ENCODE results near the gene CHCHD6. TPM values are rescaled to one million over a fixed set of nuclear protein-coding genes. Genes with fewer than 3 reads are reported as not detected.

The CHCHD6 gene
- total RNA-seq, 1 donor from 2014 or later, result 6.7 TPM

- no peak for DNase-seq (ENCODE audit: low read depth in 2 of 2)
Observed at GRCh38 chr3:126859415-126860246, 155.6 kb downstream of the CHCHD6 start.

- DNase-seq (ENCODE audit: low read depth in 2 of 2), result no peak
Observed at GRCh38 chr3:126865736-126866135, 161.7 kb downstream of the CHCHD6 start.

- no peak for DNase-seq (ENCODE audit: low read depth in 2 of 2)
Observed at GRCh38 chr3:126866175-126866759, 162.2 kb downstream of the CHCHD6 start.

GRCh38 chr3:126867190-126867862, 163.3 kb downstream of the CHCHD6 start:
- no peak for DNase-seq (ENCODE audit: low read depth in 2 of 2)

GRCh38 chr3:126867863-126868200, 163.8 kb downstream of the CHCHD6 start:
- DNase-seq (ENCODE audit: low read depth in 2 of 2), result no peak

GRCh38 chr3:126870608-126871210, 166.7 kb downstream of the CHCHD6 start:
- no peak for DNase-seq (ENCODE audit: low read depth in 2 of 2)

- DNase-seq (ENCODE audit: low read depth in 2 of 2), result no peak
Observed at GRCh38 chr3:126872701-126873342, 168.8 kb downstream of the CHCHD6 start.

- no peak for DNase-seq (ENCODE audit: low read depth in 2 of 2)
Observed at GRCh38 chr3:126873416-126873815, 169.4 kb downstream of the CHCHD6 start.

- DNase-seq (ENCODE audit: low read depth in 2 of 2), result no peak
Observed at GRCh38 chr3:126878664-126879063, 174.6 kb downstream of the CHCHD6 start.

GRCh38 chr3:126880901-126881300, 176.9 kb downstream of the CHCHD6 start:
- no peak for DNase-seq (ENCODE audit: low read depth in 2 of 2)

- no peak for DNase-seq (ENCODE audit: low read depth in 2 of 2)
Observed at GRCh38 chr3:126881861-126882260, 177.8 kb downstream of the CHCHD6 start.

GRCh38 chr3:126883241-126883640, 179.2 kb downstream of the CHCHD6 start:
- no peak for DNase-seq (ENCODE audit: low read depth in 2 of 2)

- no peak for DNase-seq (ENCODE audit: low read depth in 2 of 2)
Observed at GRCh38 chr3:126885425-126885824, 181.4 kb downstream of the CHCHD6 start.

GRCh38 chr3:126886217-126886616, 182.2 kb downstream of the CHCHD6 start:
- DNase-seq (ENCODE audit: low read depth in 2 of 2), result peak; percentile 26 to 89

- no peak for DNase-seq (ENCODE audit: low read depth in 2 of 2)
Observed at GRCh38 chr3:126887686-126888085, 183.6 kb downstream of the CHCHD6 start.

GRCh38 chr3:126888186-126888760, 184.2 kb downstream of the CHCHD6 start:
- no peak for DNase-seq (ENCODE audit: low read depth in 2 of 2)

GRCh38 chr3:126889276-126890201, 185.5 kb downstream of the CHCHD6 start:
- DNase-seq (ENCODE audit: low read depth in 2 of 2), result no peak

- no peak for DNase-seq (ENCODE audit: low read depth in 2 of 2)
Observed at GRCh38 chr3:126891141-126891540, 187.1 kb downstream of the CHCHD6 start.

- DNase-seq (ENCODE audit: low read depth in 2 of 2), result no peak
Observed at GRCh38 chr3:126891791-126892190, 187.8 kb downstream of the CHCHD6 start.

- DNase-seq (ENCODE audit: low read depth in 2 of 2), result no peak
Observed at GRCh38 chr3:126893651-126894050, 189.6 kb downstream of the CHCHD6 start.

Measured in dermis microvascular lymphatic vessel endothelial cell (primary cell).